Measurements from ENCODE around the gene RSRP1. TPM values are rescaled to one million over a fixed set of nuclear protein-coding genes. Genes with fewer than 3 reads are reported as not detected.
"Not testable (repeated sequence)": the region's sequence is repeated elsewhere in the genome, so short reads cannot be mapped to it uniquely, and the experiment has no call there.

Gene RSRP1
- total and polyA plus RNA-seq, 2 donors (not counting 3 experiments of a cell fraction or from before 2014, with no cell fraction given) = 50.5 to 99.4 TPM

GRCh38 chr1:25268143-25268760 lies 21.0 kb upstream of the RSRP1 start:
- H3K79me2 ChIP-seq (ENCODE audit: control insufficient read depth, insufficient read depth, low read length); H3K4me1 ChIP-seq (ENCODE audit: control insufficient read depth, extremely low read depth, insufficient read depth, low read length); intact Hi-C loops (cut with micrococcal nuclease); BruUV-seq (replicated peaks); dilution Hi-C loops (cut with MboI; ENCODE audit: extremely low pct_ligation_motif_present, low sequenced_read_pairs); FAIRE-seq; H3K36me3 ChIP-seq (ENCODE audit: control insufficient read depth in 2 of 2, extremely low read depth in 1 of 2, insufficient read depth in 2 of 2, low read length in 2 of 2); CTCF ChIA-PET; H3K27ac ChIP-seq (ENCODE audit: insufficient read depth, low read depth, low read length); H3K9me3 ChIP-seq (replicated peaks; ENCODE audit: control insufficient read depth, insufficient read depth, low read length); H3K9ac ChIP-seq (replicated peaks; ENCODE audit: extremely low read depth, insufficient read depth, low read length); H4K20me1 ChIP-seq (replicated peaks; ENCODE audit: control insufficient read depth, extremely low read depth, insufficient read depth, low read length); H3K27me3 ChIP-seq (ENCODE audit: control insufficient read depth in 2 of 2, insufficient read depth in 2 of 2, low read length in 2 of 2); H3K9me1 ChIP-seq (replicated peaks; ENCODE audit: control insufficient read depth, extremely low read depth, insufficient read depth, low read length); DNase-seq (ENCODE audit: low read depth, low spot score); POLR2A ChIA-PET: not testable (repeated sequence)
- peak overlapping the region in 1 of 3 experiments; percentile 50 for H3K4me3 ChIP-seq (replicated peaks in 1 of 3; ENCODE audit: insufficient read depth in 1 of 3, low read depth in 1 of 3, low read length in 3 of 3)
- peak overlapping the region; percentile 86 for H3K4me2 ChIP-seq (ENCODE audit: insufficient read depth, low read length)
- peak overlapping the region; percentile 77 for H2AFZ ChIP-seq (ENCODE audit: low read depth, low read length)

- POLR2A ChIA-PET = not testable (repeated sequence)
- BruUV-seq (replicated peaks) = TSS peak; percentile 67
These were observed 20.3 kb upstream of the RSRP1 start for GRCh38 chr1:25267288-25268142.

GRCh38 chr1:25266554-25267287 lies 19.5 kb upstream of the RSRP1 start:
- H4K20me1 ChIP-seq (replicated peaks; ENCODE audit: control insufficient read depth, extremely low read depth, insufficient read depth, low read length); H3K79me2 ChIP-seq (ENCODE audit: control insufficient read depth, insufficient read depth, low read length); DNase-seq (ENCODE audit: low read depth, low spot score); H3K9me1 ChIP-seq (replicated peaks; ENCODE audit: control insufficient read depth, extremely low read depth, insufficient read depth, low read length); H3K27ac ChIP-seq (ENCODE audit: insufficient read depth, low read depth, low read length); FAIRE-seq; POLR2A ChIA-PET; H3K9me3 ChIP-seq (replicated peaks; ENCODE audit: control insufficient read depth, insufficient read depth, low read length); dilution Hi-C loops (cut with MboI; ENCODE audit: extremely low pct_ligation_motif_present, low sequenced_read_pairs); H3K27me3 ChIP-seq (ENCODE audit: control insufficient read depth in 2 of 2, insufficient read depth in 2 of 2, low read length in 2 of 2); H3K4me1 ChIP-seq (ENCODE audit: control insufficient read depth, extremely low read depth, insufficient read depth, low read length); H3K36me3 ChIP-seq (ENCODE audit: control insufficient read depth in 2 of 2, extremely low read depth in 1 of 2, insufficient read depth in 2 of 2, low read length in 2 of 2); intact Hi-C loops (cut with micrococcal nuclease); BruUV-seq (replicated peaks); CTCF ChIA-PET: not testable (repeated sequence)
- Histone ChIP-seq H3K4me3 (replicated peaks in 1 of 3; ENCODE audit: insufficient read depth in 1 of 3, low read depth in 1 of 3, low read length in 3 of 3) (peak overlapping the region; percentile 27 to 73 (median 42)), H3K9ac (replicated peaks; ENCODE audit: extremely low read depth, insufficient read depth, low read length) (peak overlapping the region; percentile 16), H2AFZ (ENCODE audit: low read depth, low read length) (peak overlapping the region; percentile 64), H3K4me2 (ENCODE audit: insufficient read depth, low read length) (peak overlapping the region; percentile 75)

More at GRCh38 chr1:25267288-25268142, 20.3 kb upstream of the RSRP1 start:
- H3K36me3 ChIP-seq (ENCODE audit: control insufficient read depth in 2 of 2, extremely low read depth in 1 of 2, insufficient read depth in 2 of 2, low read length in 2 of 2); CTCF ChIA-PET; H3K9me1 ChIP-seq (replicated peaks; ENCODE audit: control insufficient read depth, extremely low read depth, insufficient read depth, low read length); H3K27me3 ChIP-seq (ENCODE audit: control insufficient read depth in 2 of 2, insufficient read depth in 2 of 2, low read length in 2 of 2); H3K9me3 ChIP-seq (replicated peaks; ENCODE audit: control insufficient read depth, insufficient read depth, low read length); dilution Hi-C loops (cut with MboI; ENCODE audit: extremely low pct_ligation_motif_present, low sequenced_read_pairs); H3K4me1 ChIP-seq (ENCODE audit: control insufficient read depth, extremely low read depth, insufficient read depth, low read length); H4K20me1 ChIP-seq (replicated peaks; ENCODE audit: control insufficient read depth, extremely low read depth, insufficient read depth, low read length); H3K9ac ChIP-seq (replicated peaks; ENCODE audit: extremely low read depth, insufficient read depth, low read length); H3K79me2 ChIP-seq (ENCODE audit: control insufficient read depth, insufficient read depth, low read length); intact Hi-C loops (cut with micrococcal nuclease): not testable (repeated sequence)
- FAIRE-seq (peak; percentile 99), DNase-seq (ENCODE audit: low read depth, low spot score) (peak; percentile 73)
- peak overlapping the region; percentile 65 for H3K27ac ChIP-seq (ENCODE audit: insufficient read depth, low read depth, low read length)
- H3K4me2 ChIP-seq (ENCODE audit: insufficient read depth, low read length) = peak overlapping the region; percentile 86
- H3K4me3 ChIP-seq (replicated peaks in 1 of 3; ENCODE audit: insufficient read depth in 1 of 3, low read depth in 1 of 3, low read length in 3 of 3) = peak overlapping the region; percentile 27 to 56 (median 50)
- H2AFZ ChIP-seq (ENCODE audit: low read depth, low read length) = peak overlapping the region; percentile 91

Measured in endothelial cell of umbilical vein (primary cell).